Measurements from ENCODE around the gene NLRP3. TPM values are rescaled to one million over a fixed set of nuclear protein-coding genes. Genes with fewer than 3 reads are reported as not detected.
"Not testable (repeated sequence)": the region's sequence is repeated elsewhere in the genome, so short reads cannot be mapped to it uniquely, and the experiment has no call there.

Gene NLRP3
- total RNA-seq, 2 donors from 2014 or later: 9.2 TPM

- ATAC-seq: no peak
These were observed 56.1 kb downstream of the NLRP3 start for GRCh38 chr1:247472035-247472434.

GRCh38 chr1:247474367-247474766, 58.4 kb downstream of the NLRP3 start:
- no peaks in the 10 kb centered on the region for H3K36me3 Mint-ChIP-seq (ENCODE audit: low read depth)
- H3K27me3 Mint-ChIP-seq: peaks cover 8% of the 10 kb centered on the region
- H3K27ac Mint-ChIP-seq: no peak overlapping the region
- no peaks in the 10 kb centered on the region for H3K9me3 ChIP-seq (ENCODE audit: control insufficient read depth, low read length, poor library complexity, severe bottlenecking)
- H3K4me1 Mint-ChIP-seq: no peaks in the 10 kb centered on the region
- DNase-seq: no peak
- H3K4me3 Mint-ChIP-seq: no peak overlapping the region
- ATAC-seq: no peak

More at GRCh38 chr1:247472035-247472434, 56.1 kb downstream of the NLRP3 start:
- no peak overlapping the region for H3K4me3 Mint-ChIP-seq
- no peaks in the 10 kb centered on the region for H3K9me3 ChIP-seq (ENCODE audit: control insufficient read depth, low read length, poor library complexity, severe bottlenecking)
- H3K27ac Mint-ChIP-seq: no peak overlapping the region
- no peak for DNase-seq
- H3K4me1 Mint-ChIP-seq: peaks cover 3% of the 10 kb centered on the region
- peaks cover 19% of the 10 kb centered on the region for H3K27me3 Mint-ChIP-seq
- H3K36me3 Mint-ChIP-seq (ENCODE audit: low read depth): no peaks in the 10 kb centered on the region

GRCh38 chr1:247475793-247476192, 59.8 kb downstream of the NLRP3 start:
- Mint-ChIP-seq H3K4me3 (no peak overlapping the region), H3K27ac (no peak overlapping the region), H3K4me1 (no peaks in the 10 kb centered on the region), H3K27me3 (no peaks in the 10 kb centered on the region), H3K36me3 (ENCODE audit: low read depth) (no peaks in the 10 kb centered on the region)
- DNase-seq (no peak), ATAC-seq (no peak)
- H3K9me3 ChIP-seq (ENCODE audit: control insufficient read depth, low read length, poor library complexity, severe bottlenecking): no peaks in the 10 kb centered on the region

GRCh38 chr1:247476328-247477058, 60.5 kb downstream of the NLRP3 start:
- H3K27ac Mint-ChIP-seq; H3K4me3 Mint-ChIP-seq; H3K4me1 Mint-ChIP-seq; DNase-seq; H3K27me3 Mint-ChIP-seq; H3K36me3 Mint-ChIP-seq (ENCODE audit: low read depth); ATAC-seq; H3K9me3 ChIP-seq (ENCODE audit: control insufficient read depth, low read length, poor library complexity, severe bottlenecking): not testable (repeated sequence)

- Mint-ChIP-seq H3K27me3 (peaks cover under 1% of the 10 kb centered on the region), H3K4me3 (no peak overlapping the region), H3K36me3 (ENCODE audit: low read depth) (no peaks in the 10 kb centered on the region), H3K4me1 (no peaks in the 10 kb centered on the region), H3K27ac (peak overlapping the region; percentile 71)
- no peaks in the 10 kb centered on the region for H3K9me3 ChIP-seq (ENCODE audit: control insufficient read depth, low read length, poor library complexity, severe bottlenecking)
- ATAC-seq: no peak
- no peak for DNase-seq
These were observed 66.8 kb downstream of the NLRP3 start for GRCh38 chr1:247482747-247483146.

- DNase-seq (peak in 1 of 3 donors; percentile 6), ATAC-seq (peak; percentile 73)
- Mint-ChIP-seq H3K36me3 (ENCODE audit: low read depth) (no peaks in the 10 kb centered on the region), H3K4me1 (no peaks in the 10 kb centered on the region), H3K4me3 (peak overlapping the region; percentile 31), H3K27ac (no peak overlapping the region), H3K27me3 (peaks cover 34% of the 10 kb centered on the region)
- no peaks in the 10 kb centered on the region for H3K9me3 ChIP-seq (ENCODE audit: control insufficient read depth, low read length, poor library complexity, severe bottlenecking)
These were observed 71.1 kb downstream of the NLRP3 start for GRCh38 chr1:247487057-247487456.

- H3K9me3 ChIP-seq (ENCODE audit: control insufficient read depth, low read length, poor library complexity, severe bottlenecking): no peaks in the 10 kb centered on the region
- Mint-ChIP-seq H3K27ac (no peak overlapping the region), H3K4me3 (no peak overlapping the region), H3K4me1 (peaks cover 7% of the 10 kb centered on the region), H3K27me3 (peaks cover 62% of the 10 kb centered on the region), H3K36me3 (ENCODE audit: low read depth) (peaks cover 2% of the 10 kb centered on the region)
- DNase-seq: no peak
- ATAC-seq: no peak
These were observed 75.4 kb downstream of the NLRP3 start for GRCh38 chr1:247491328-247491727.

- H3K4me3 Mint-ChIP-seq: no peak overlapping the region
- no peak overlapping the region for H3K27ac Mint-ChIP-seq
- ATAC-seq: no peak
- no peaks in the 10 kb centered on the region for H3K9me3 ChIP-seq (ENCODE audit: control insufficient read depth, low read length, poor library complexity, severe bottlenecking)
- H3K27me3 Mint-ChIP-seq: peaks cover 67% of the 10 kb centered on the region
- H3K36me3 Mint-ChIP-seq (ENCODE audit: low read depth): peaks cover 2% of the 10 kb centered on the region
- H3K4me1 Mint-ChIP-seq: peaks cover 7% of the 10 kb centered on the region
- DNase-seq: no peak
These were observed 77.1 kb downstream of the NLRP3 start for GRCh38 chr1:247493106-247493505.

GRCh38 chr1:247494767-247495166, 78.8 kb downstream of the NLRP3 start:
- H3K9me3 ChIP-seq (ENCODE audit: control insufficient read depth, low read length, poor library complexity, severe bottlenecking): no peaks in the 10 kb centered on the region
- Mint-ChIP-seq H3K4me1 (peaks cover 7% of the 10 kb centered on the region), H3K36me3 (ENCODE audit: low read depth) (peaks cover 2% of the 10 kb centered on the region), H3K4me3 (no peak overlapping the region), H3K27ac (no peak overlapping the region), H3K27me3 (peaks cover 65% of the 10 kb centered on the region)
- ATAC-seq (no peak), DNase-seq (no peak)

- H3K27ac Mint-ChIP-seq: no peak overlapping the region
These were observed 80.8 kb downstream of the NLRP3 start for GRCh38 chr1:247496581-247497285.

More at GRCh38 chr1:247496581-247497285, 80.8 kb downstream of the NLRP3 start:
- peaks cover 52% of the 10 kb centered on the region for H3K27me3 Mint-ChIP-seq
- H3K4me3 Mint-ChIP-seq: no peak overlapping the region
- DNase-seq (no peak), ATAC-seq (no peak)
- no peaks in the 10 kb centered on the region for H3K9me3 ChIP-seq (ENCODE audit: control insufficient read depth, low read length, poor library complexity, severe bottlenecking)
- H3K4me1 Mint-ChIP-seq: peaks cover 7% of the 10 kb centered on the region
- peaks cover 2% of the 10 kb centered on the region for H3K36me3 Mint-ChIP-seq (ENCODE audit: low read depth)

Other genes with a start within 250 kb of the NLRP3 start
- gene ZNF124, start 244.2 kb upstream of the NLRP3 start, total RNA-seq: 10 to 100 TPM; 12.0 to 16.7 TPM
- not detected for gene VN1R5, start 160.1 kb upstream of the NLRP3 start, total RNA-seq
- gene ZNF496, start 84.3 kb upstream of the NLRP3 start, total RNA-seq: 1 to 10 TPM; 5.4 to 8.1 TPM
- gene OR2B11, start 41.9 kb downstream of the NLRP3 start, total RNA-seq: under 1 TPM in 1 of 2 donors, not detected in 1; 0.05 TPM
- not detected for gene OR2C3, start 120.3 kb downstream of the NLRP3 start, total RNA-seq
- 1 to 10 TPM; 1.7 to 2.2 TPM for gene GCSAML, start 133.0 kb downstream of the NLRP3 start, total RNA-seq
- gene OR2G2, start 172.2 kb downstream of the NLRP3 start, total RNA-seq: not detected
- not detected for gene OR2G3, start 189.4 kb downstream of the NLRP3 start, total RNA-seq